ENCODE results near the gene PPM1H. TPM values are rescaled to one million over a fixed set of nuclear protein-coding genes. Genes with fewer than 3 reads are reported as not detected.

Gene PPM1H
- total RNA-seq, 4 donors from 2014 or later, result 0.09 to 7.6 (median 0.76) TPM; not detected in 1

- peak; percentile 8 for DNase-seq
- Histone ChIP-seq H3K4me1 (peaks cover 0 to 13% (median 3%) of the 10 kb centered on the region in 3 donors), H3K4me3 (no peak overlapping the region), H3K27me3 (no peaks in the 10 kb centered on the region), H3K27ac (peak overlapping the region in 1 of 4 donors; percentile 22), H3K36me3 (no peaks in the 10 kb centered on the region), H3K9me3 (no peaks in the 10 kb centered on the region)
- 68 to 69% methylated on average over 23 of the region's 25 CpGs for WGBS, 2 donors
- intact Hi-C loops (cut with DNase I), result loop anchor here (5.0 to 10.0 kb wide), 2 partner anchors 186 to 349 kb away; no protein-coding TSS in a partner anchor
- no peak for TF ChIP-seq POLR2A (IDR thresholded peaks at IDR 0.05)
- peak; percentile 92 to 98 (median 96) for TF ChIP-seq CTCF (IDR thresholded peaks at IDR 0.05)
Observed at GRCh38 chr12:62793256-62794217, 141.4 kb downstream of the PPM1H start.

DNA sequence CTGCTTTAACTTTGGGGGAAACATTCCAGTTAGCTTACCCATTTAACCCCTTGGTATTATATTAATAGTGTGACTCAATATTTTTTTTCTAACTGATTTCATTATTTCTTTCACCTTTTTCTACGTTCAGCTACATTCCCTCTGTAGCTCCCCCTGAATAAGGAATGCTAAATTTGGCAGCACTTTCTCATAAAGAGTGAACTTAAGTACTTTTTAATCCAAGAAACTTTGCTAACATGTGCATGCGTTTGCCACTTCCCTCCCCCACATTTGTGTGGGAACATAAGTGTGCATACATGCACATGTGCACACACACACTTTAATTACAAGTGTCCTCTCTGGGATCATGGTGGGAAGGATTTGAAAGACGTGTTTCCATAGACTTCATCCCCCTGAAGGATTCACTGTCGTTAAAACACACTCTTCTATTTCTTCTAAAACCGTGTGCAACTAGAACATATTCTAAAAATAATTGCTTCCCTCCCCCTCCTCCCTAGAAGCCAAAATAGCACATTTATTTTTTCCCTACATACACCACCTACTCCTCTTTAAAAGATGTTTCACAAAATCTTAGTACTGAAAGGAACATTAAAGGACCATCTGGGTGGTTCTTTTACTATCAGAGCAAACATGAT, 142.6 kb downstream of the PPM1H start:
- intact Hi-C loops (cut with DNase I), result loop anchor here (5.0 to 10.0 kb wide), 2 partner anchors 185 to 348 kb away; no protein-coding TSS in a partner anchor
- Histone ChIP-seq H3K4me3 (no peak overlapping the region), H3K27ac (no peak overlapping the region), H3K36me3 (no peaks in the 10 kb centered on the region), H3K4me1 (peaks cover 0 to 22% (median 3%) of the 10 kb centered on the region in 3 donors), H3K27me3 (no peaks in the 10 kb centered on the region), H3K9me3 (no peaks in the 10 kb centered on the region)
- WGBS, 2 donors, result 47 to 52% methylated on average over 5 of the region's 5 CpGs
- TF ChIP-seq POLR2A (IDR thresholded peaks at IDR 0.05) (no peak), CTCF (IDR thresholded peaks at IDR 0.05) (no peak)
- DNase-seq, result no peak

DNA sequence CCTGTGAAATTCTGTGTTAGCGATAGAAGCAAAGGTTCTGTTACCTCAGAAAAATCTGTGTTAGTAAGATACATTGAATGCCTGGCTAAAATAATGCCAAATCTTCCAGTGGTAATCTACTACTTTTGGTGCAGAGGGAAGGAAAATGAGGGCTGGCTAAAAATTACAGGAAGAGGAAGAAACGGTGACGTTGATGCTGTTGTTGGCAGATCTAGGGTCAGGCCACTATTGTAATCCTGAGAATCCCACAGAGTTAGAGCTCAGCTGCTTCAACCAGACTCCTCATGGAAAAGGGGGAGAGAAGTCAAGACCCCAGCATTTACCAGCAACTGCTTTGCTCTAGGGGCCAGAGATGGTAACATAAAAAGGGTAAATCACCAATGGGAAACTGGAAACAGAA, 145.1 kb downstream of the PPM1H start:
- Histone ChIP-seq H3K36me3 (no peaks in the 10 kb centered on the region), H3K9me3 (no peaks in the 10 kb centered on the region), H3K27ac (peak overlapping the region in 2 of 4 donors; percentile 4 to 42), H3K4me1 (peaks cover 0 to 46% (median 13%) of the 10 kb centered on the region in 3 donors), H3K27me3 (no peaks in the 10 kb centered on the region), H3K4me3 (no peak overlapping the region)
- WGBS, 2 donors, result 77 to 92% methylated on average over 3 of the region's 3 CpGs
- no peak for DNase-seq
- intact Hi-C loops (cut with DNase I), result loop anchor here (5.0 to 10.0 kb wide), 2 partner anchors 183 to 345 kb away; no protein-coding TSS in a partner anchor
- TF ChIP-seq CTCF (IDR thresholded peaks at IDR 0.05) (no peak), POLR2A (IDR thresholded peaks at IDR 0.05) (no peak)

GRCh38 chr12:62787611-62788010, 147.3 kb downstream of the PPM1H start:
- H3K27ac ChIP-seq, result no peak overlapping the region
- H3K27me3 ChIP-seq, result no peaks in the 10 kb centered on the region
- peaks cover 0 to 32% (median 11%) of the 10 kb centered on the region in 3 donors for H3K4me1 ChIP-seq
- no peaks in the 10 kb centered on the region for H3K36me3 ChIP-seq
- no peak overlapping the region for H3K4me3 ChIP-seq
- no peak for DNase-seq
- 33 to 49% methylated on average over 4 of the region's 4 CpGs for WGBS, 2 donors
- TF ChIP-seq CTCF (IDR thresholded peaks at IDR 0.05), result no peak
- no peak for TF ChIP-seq POLR2A (IDR thresholded peaks at IDR 0.05)
- intact Hi-C loops (cut with DNase I), result no loop called here
- no peaks in the 10 kb centered on the region for H3K9me3 ChIP-seq
